MM.1S (cell line): ENCODE data around the gene SH3PXD2B.

Experiments
- EZH2 ChIP-seq: fragments of 300-600 bp; sonication (generic); optimal IDR thresholded peaks from 2 replicates; pipeline ENCODE3; 2017; ENCODE audit warnings: low read depth, mild to moderate bottlenecking, antibody characterized with exemption, low read length, mixed read lengths
- EZH2phosphoT487 ChIP-seq: fragments of 300-600 bp; sonication (generic); IDR thresholded peaks from 2 replicates; pipeline ENCODE4 v1.6.1; 2018; ENCODE audit warnings: antibody characterized with exemption, low read length
- TF ChIP-seq, protein P1 (sequence below): fragments of 300-600 bp; sonication (generic); IDR thresholded peaks from 2 replicates; pipeline ENCODE4 v1.5.1; 2016; ENCODE audit warnings: antibody characterized with exemption, low read length, mixed read lengths

GRCh38 chr5:172479784-172480115, 25.4 kb upstream of the SH3PXD2B start:
- TF ChIP-seq EZH2phosphoT487: no peak
- TF ChIP-seq, protein P1, sequence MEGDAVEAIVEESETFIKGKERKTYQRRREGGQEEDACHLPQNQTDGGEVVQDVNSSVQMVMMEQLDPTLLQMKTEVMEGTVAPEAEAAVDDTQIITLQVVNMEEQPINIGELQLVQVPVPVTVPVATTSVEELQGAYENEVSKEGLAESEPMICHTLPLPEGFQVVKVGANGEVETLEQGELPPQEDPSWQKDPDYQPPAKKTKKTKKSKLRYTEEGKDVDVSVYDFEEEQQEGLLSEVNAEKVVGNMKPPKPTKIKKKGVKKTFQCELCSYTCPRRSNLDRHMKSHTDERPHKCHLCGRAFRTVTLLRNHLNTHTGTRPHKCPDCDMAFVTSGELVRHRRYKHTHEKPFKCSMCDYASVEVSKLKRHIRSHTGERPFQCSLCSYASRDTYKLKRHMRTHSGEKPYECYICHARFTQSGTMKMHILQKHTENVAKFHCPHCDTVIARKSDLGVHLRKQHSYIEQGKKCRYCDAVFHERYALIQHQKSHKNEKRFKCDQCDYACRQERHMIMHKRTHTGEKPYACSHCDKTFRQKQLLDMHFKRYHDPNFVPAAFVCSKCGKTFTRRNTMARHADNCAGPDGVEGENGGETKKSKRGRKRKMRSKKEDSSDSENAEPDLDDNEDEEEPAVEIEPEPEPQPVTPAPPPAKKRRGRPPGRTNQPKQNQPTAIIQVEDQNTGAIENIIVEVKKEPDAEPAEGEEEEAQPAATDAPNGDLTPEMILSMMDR: no peak
- TF ChIP-seq EZH2: no peak
